ENCODE measurements around the gene KIF5A. TPM values are rescaled to one million over a fixed set of nuclear protein-coding genes. Genes with fewer than 3 reads are reported as not detected.

KIF5A gene
- total and polyA plus RNA-seq, 2 of the 13 experiments (the other 11 are each of a cell fraction or from before 2014, with no cell fraction given): 1.6 to 11.9 TPM

- no peak for TF ChIP-seq ZBTB40 (IDR thresholded peaks at IDR 0.05)
- peak; percentile 38; the same call in 1 of the 2 replicates for TF ChIP-seq ZBTB40 (CRISPR knock-in tag; IDR thresholded peaks at IDR 0.05)
- peak; percentile 95 for TF ChIP-seq POLR2AphosphoS2 (IDR thresholded peaks at IDR 0.05; ENCODE audit: low read depth, low read length)
- TF ChIP-seq ZBTB34 (CRISPR knock-in tag; IDR thresholded peaks at IDR 0.05): no peak
- TF ChIP-seq ZGPAT (CRISPR knock-in tag; IDR thresholded peaks at IDR 0.05): 0 out of 2 replicates have a peak, but pooled peaks have one; percentile 16
- peak; percentile 62; the same call in 1 of the 2 replicates for TF ChIP-seq BCL3 (CRISPR knock-in tag; IDR thresholded peaks at IDR 0.05)
- TF ChIP-seq MEIS1 (CRISPR knock-in tag; IDR thresholded peaks at IDR 0.05; ENCODE audit: borderline replicate concordance): no peak
- peak; percentile 87 for TF ChIP-seq ELF3 (CRISPR knock-in tag; IDR thresholded peaks at IDR 0.05)
- peak; percentile 74 for TF ChIP-seq ZNF580 (CRISPR knock-in tag; IDR thresholded peaks at IDR 0.05; ENCODE audit: borderline replicate concordance, low read depth)
- peak; percentile 33; the same call in 1 of the 2 replicates for TF ChIP-seq ZNF180 (CRISPR knock-in tag; IDR thresholded peaks at IDR 0.05; ENCODE audit: borderline replicate concordance, low read depth)
- 0 out of 2 replicates have a peak, but pooled peaks have one; percentile 88 for TF ChIP-seq ZFP36L2 (CRISPR knock-in tag; IDR thresholded peaks at IDR 0.05)
- TF ChIP-seq JUND (CRISPR knock-in tag; IDR thresholded peaks at IDR 0.05): peak; percentile 77
- 0 out of 2 replicates have a peak, but pooled peaks have one; percentile 52 for TF ChIP-seq ZC3H13 (CRISPR knock-in tag; IDR thresholded peaks at IDR 0.05)
- TF ChIP-seq SNAPC2 (CRISPR knock-in tag; IDR thresholded peaks at IDR 0.05): 0 out of 2 replicates have a peak, but pooled peaks have one; percentile 11
- TF ChIP-seq ZNF558 (CRISPR knock-in tag; IDR thresholded peaks at IDR 0.05; ENCODE audit: borderline replicate concordance): no peak
Measured at GRCh38 chr12:57520053-57520818, 29.6 kb upstream of the KIF5A start, which contains the start of gene DDIT3 (continued).
